Left lobe of liver (tissue), 2 donors: Measurements from ENCODE around the gene DNAJC16. TPM values are rescaled to one million over a fixed set of nuclear protein-coding genes. Genes with fewer than 3 reads are reported as not detected.

ENCODE experiments used
- ATAC-seq: fragments of 200-7000 bp; cut with Tn5 transposase; one replicate; pipeline ENCODE4 v1.9.1; 2020; ENCODE audit warnings: mild to moderate bottlenecking, moderate library complexity
- DNase-seq: peaks from one replicate; pipeline ENCODE4 v3.0.0-alpha.2; 2020; ENCODE audit warnings: low spot score
- total RNA-seq: library from RNA; stranded (reverse); gene quantifications from one replicate; pipeline ENCODE4 v1.2.1, GENCODE V29; 2021
- donor health status: DM: no; HTN: no; CAD: no; lungs with moderate emphysema.
- donor health status: DM: no; HTN: yes; CAD: no.

DNAJC16 gene
- total RNA-seq, 1 donor from 2014 or later: 10.0 TPM

DNA sequence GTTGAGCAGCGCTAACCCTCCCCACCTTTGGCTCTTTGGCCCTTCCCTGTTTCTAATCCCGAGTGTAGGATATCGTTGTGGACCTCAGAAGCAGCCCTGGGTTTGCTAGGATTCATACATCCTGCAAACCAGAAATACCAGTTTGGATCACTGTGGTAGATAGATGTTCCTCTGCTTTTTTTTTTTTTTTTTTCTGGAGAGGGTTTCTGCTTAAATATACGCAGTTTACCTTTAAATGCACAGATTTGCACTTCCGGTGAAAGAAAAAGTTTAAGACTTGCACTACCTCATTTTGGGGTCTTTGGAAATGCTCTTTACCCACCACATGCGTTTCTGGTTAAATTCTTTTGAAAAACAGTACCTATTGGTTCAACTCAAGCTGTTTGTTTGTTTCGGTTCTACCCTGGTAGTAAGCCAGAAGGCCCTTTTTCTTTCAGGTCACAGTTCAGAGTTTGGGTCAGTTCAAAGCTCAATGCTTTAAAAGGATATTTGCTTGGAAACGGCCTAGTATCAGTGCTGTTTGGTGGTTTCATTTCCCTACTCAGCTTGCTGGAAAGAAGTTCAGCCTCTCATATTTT, 91.5 kb downstream of the DNAJC16 start:
- no peak for DNase-seq
- ATAC-seq: peak; percentile 39

DNA sequence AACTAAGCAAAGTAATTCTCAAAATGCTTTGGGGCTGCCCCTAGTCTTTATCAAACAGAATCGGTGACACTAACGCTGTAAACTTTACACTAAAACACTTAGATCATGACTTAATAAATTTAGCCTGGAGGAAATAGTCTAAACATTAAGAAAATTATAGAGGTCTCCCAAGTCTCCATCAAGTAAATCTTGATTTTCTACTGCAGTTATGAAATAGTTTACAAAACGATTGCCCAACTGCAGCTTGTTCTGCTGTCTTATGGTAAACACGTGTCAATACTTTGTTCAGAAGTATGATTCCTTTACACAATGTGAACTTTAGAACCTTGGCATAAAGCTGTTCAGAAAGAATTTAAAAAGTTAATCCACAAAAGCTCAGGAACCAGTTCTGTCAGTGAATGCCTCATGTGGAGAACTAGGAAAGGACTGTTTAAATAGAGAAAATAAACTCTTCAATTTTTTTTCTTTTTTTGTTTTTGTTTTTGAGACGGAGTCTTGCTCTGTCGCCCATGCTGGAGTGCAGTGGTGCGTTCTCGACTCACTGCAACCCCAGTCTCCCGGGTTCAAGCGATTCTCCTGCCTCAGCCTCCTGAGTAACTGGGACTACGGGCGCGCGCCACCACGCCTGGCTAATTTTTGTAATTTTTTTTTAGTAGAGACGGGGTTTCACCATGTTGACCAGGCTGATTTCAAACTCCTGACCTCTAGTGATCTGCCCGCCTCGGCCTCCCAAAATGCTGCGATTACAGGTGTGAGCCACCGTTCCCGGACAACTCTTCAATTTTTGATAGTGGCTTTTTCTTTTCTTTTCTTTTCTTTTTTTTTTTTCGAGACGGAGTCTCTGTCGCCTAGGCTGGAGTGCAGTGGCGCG, 92.2 kb downstream of the DNAJC16 start:
- no peak for DNase-seq
- ATAC-seq: peak; percentile 33

DNA sequence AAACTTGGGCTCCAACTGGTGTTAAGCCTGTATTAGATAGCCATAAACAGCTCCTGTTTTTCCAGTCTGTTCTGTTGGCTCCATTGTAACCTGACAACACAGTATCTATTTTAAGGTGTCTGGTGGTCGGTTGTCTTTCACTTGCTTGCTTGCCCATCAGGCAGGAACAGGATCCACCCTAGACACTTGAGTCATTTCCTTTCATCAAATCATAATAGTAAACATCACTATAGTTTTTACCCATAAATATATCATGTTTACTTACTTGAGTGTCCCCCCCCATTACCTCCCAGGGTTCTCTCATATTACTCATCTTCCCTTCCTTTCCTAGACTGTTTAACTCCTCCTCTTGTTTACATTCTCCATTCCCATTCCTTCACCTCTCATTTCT, 93.5 kb downstream of the DNAJC16 start:
- ATAC-seq (no peak), DNase-seq (no peak)

DNA sequence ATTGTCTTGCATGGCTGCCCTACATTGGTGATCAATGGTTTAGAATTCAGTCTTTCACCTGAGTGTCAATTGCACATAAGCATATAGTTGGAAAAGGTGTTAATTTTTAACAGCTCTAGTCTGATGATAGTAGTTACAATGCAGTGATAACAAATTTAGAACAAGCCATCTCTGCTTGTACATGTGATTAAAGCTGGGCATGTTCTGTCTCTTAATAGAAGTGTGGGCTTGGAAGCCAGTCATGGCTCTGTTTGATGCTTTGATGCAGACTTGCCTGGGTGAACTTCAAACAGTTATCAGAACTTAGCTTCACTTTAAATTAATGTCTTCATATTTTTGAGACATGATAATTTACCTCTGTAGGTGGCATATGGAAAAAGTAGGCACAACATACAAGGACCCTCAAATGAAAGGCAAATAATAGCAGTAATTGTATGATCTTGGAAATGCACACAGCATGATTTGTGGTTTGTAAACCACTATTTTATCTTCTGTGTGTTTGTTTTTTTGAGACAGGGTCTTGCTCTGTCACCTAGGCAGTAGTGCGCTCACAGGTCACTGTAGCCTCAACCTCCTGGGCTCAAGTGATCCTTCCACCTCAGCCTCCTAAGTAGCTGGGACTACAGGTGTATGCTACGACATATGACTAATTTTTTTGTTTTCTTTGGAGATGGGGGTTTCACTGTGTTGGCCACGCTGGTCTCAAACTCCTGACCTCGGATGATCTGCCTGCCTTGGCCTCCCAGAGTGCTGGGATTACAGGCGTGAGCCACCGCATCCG, 94.4 kb downstream of the DNAJC16 start:
- ATAC-seq (no peak), DNase-seq (no peak)

DNA sequence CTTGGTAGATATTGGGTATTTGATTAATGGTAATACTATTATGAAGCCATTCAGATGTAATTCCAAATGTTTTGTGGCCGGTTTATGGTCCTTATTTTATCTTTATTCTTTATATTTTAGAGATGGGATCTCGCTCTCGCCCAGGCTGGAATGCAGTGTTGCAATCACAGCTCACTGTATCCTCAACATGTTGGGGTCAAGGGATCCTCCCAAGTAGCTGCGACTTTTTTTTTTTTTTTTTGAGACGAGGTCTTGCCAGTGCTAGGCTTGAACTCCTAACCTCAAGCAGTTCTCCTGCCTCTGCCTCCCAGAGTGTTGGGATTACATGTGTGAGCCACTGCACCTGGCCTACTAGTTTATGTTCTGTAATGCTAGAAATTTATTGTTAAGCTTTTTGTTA, 95.3 kb downstream of the DNAJC16 start:
- no peak for ATAC-seq
- no peak for DNase-seq

DNA sequence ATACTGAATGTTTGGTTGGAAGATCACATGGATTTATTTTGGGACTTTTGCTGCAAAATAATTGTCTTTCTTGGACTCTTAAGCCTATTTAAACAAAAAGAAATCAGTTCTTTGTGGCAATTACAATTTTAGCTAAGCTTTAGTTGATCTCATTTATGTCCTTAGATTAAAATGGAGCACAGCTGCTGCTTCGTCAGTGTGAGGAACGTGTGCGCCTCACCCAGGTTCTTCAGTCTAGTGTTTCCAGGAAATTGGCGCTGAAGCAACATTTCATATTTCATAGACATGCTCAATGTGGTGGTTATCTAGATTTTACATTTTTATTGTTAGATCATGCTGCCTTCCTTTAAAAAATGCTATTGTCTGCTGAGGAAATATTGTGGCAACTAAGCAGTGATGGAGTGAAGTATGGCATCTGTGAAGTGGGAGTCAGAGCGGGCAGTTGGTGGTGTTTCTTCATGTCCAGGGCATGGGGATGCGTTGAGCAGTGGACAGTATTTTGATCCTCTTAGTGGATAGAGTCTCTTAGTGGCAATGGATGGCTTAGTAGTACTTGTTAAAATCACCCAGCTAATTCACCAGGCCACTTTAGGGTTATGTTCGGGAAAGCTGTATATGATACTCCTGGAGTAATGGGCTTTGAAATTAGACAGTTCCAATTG, 96.2 kb downstream of the DNAJC16 start:
- ATAC-seq (no peak), DNase-seq (no peak)

DNA sequence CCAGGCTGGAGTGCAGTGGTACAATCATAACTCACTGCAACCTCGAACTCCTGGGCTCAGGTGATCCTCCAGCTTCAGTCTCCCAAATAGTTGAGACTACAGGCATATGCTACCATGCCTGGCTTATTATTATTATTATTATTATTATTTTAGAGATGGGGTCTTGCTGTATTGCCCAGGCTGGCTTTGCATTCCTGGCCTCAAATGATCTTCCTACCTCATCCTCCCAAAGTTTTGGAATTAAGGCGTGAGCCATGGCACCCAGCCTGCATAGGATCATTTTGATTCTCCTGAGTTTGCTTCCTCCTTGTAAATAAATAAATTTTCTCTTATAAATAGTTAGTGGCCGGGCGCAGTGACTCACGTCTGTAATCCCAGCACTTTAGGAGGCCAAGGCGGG, 96.8 kb downstream of the DNAJC16 start:
- ATAC-seq: no peak
- DNase-seq: no peak

DNA sequence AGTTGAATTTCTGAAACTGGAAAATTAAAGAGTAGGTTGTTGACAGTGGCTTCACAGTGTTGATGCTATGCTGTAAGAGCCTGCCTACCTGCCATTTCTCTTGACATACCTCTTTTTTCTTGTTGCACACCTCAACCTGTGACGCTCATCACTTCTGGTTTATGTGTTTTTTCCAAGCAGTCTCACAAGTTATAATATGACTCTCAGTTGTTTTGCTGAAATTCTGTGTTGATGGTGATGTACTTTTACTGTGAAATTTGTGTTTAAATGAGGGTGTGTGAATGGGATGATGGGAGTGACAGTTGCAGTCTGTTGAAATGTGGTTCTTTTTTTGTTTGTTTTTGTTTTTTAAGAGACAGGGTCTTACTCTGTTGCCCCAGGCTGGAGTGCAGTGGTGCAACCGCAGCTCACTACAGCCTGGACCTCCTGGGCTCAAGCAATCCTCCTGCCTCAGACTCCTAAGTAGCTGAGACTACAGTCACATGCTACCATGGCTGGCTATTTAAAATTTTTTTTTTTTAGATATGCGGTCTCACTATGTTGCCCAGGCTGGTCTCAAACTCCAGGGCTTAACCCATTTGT, 97.6 kb downstream of the DNAJC16 start:
- no peak for ATAC-seq
- DNase-seq: no peak

DNA sequence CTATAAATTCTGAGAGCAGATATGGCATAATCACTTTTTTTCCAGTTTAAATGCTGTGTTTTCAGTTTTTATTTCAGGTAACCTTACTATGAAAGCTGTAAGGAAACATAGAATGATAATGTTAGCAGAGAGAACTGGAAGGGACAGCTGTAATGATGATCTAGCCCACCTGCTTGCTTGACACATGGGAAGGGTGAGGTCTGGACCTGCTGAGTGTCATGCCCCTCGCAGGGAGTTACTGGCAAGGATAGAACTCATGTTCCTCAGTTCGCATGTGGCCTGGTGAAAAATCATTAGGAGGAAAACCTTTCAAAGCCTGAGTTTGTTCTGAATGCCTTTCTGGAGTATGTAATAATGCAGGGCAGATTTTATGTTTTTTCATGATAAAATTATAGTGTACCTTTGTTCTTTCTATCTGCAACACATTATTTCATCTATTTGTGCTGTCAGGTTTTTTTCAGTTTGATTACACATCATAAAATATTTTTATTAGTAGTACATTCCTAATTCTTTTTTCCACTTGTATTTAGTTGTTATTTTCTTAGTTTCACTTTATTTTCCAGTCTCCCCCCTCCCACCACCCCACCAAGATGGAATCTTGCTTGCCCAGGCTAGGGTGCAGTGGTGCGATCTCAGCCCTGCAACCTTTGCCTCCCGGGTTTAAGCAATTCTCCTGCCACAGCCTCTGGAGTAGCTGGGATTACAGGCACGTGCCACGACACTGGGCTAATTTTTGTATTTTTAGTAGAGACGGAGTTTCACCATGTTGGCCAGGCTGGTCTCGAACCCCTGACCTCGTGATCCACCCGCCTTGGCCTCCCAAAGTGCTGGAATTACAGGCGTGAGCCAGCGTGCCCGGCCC, 98.6 kb downstream of the DNAJC16 start:
- DNase-seq (no peak), ATAC-seq (peak; percentile 66)

Other genes with a start within 250 kb of the DNAJC16 start
- 11.4 TPM for gene EFHD2, start 117.0 kb upstream of the DNAJC16 start, total RNA-seq
- 2.7 TPM for gene CTRC, start 88.4 kb upstream of the DNAJC16 start, total RNA-seq
- 0.91 TPM for gene CELA2A, start 70.1 kb upstream of the DNAJC16 start, total RNA-seq
- gene CELA2B, start 50.7 kb upstream of the DNAJC16 start, total RNA-seq: 0.83 TPM
- 8.7 TPM for gene CASP9, start 2.6 kb upstream of the DNAJC16 start, total RNA-seq
- 58.0 TPM for gene AGMAT, start 58.2 kb downstream of the DNAJC16 start, total RNA-seq
- gene DDI2, start 90.6 kb downstream of the DNAJC16 start, total RNA-seq: 50.1 TPM
- 22.0 TPM for gene PLEKHM2, start 157.5 kb downstream of the DNAJC16 start, total RNA-seq
- 12.3 TPM for gene SLC25A34, start 209.4 kb downstream of the DNAJC16 start, total RNA-seq
- gene TMEM82, start 215.7 kb downstream of the DNAJC16 start, total RNA-seq: 33.0 TPM
- gene FBLIM1, start 231.9 kb downstream of the DNAJC16 start, total RNA-seq: 6.2 TPM